Neuronal stem cell (in vitro differentiated cells): Measurements from ENCODE around the gene GABRA1. TPM values are rescaled to one million over a fixed set of nuclear protein-coding genes. Genes with fewer than 3 reads are reported as not detected.
A peak's percentile ranks its signal among the peaks of the same experiment; 100 is the strongest.

ENCODE experiments used
- DNase-seq: peaks from one replicate; pipeline ENCODE4 v3.0.0-alpha.2; 2013; ENCODE audit warnings: low spot score
- H2AFZ ChIP-seq: one replicate; pipeline ENCODE4 v1.6.1; 2013; ENCODE audit warnings: mild to moderate bottlenecking, low read length, inconsistent platforms
- H2AK5ac ChIP-seq: 2 replicates; pipeline ENCODE4 v1.6.1; 2013; ENCODE audit warnings: low read depth, mild to moderate bottlenecking, inconsistent platforms, low read length, moderate library complexity, mixed read lengths
- H2BK120ac ChIP-seq: 2 replicates; pipeline ENCODE4 v1.6.1; 2013; ENCODE audit warnings: low read depth, mild to moderate bottlenecking, inconsistent platforms, low read length, moderate library complexity, mixed read lengths
- H2BK12ac ChIP-seq: one replicate; pipeline ENCODE4 v1.6.1; 2013; ENCODE audit warnings: low read length, inconsistent platforms
- H2BK15ac ChIP-seq: 2 replicates; pipeline ENCODE4 v1.6.1; 2013; ENCODE audit warnings: mild to moderate bottlenecking, low read length, inconsistent platforms, mixed read lengths
- H2BK5ac ChIP-seq: one replicate; pipeline ENCODE4 v1.6.1; 2013; ENCODE audit warnings: inconsistent platforms, mild to moderate bottlenecking, low read length, moderate library complexity
- H3K14ac ChIP-seq: one replicate; pipeline ENCODE4 v1.6.1; 2013; ENCODE audit warnings: low read length, inconsistent platforms
- H3K18ac ChIP-seq: 2 replicates; pipeline ENCODE4 v1.6.1; 2013; ENCODE audit warnings: low read length, inconsistent platforms
- H3K23ac ChIP-seq: 2 replicates; pipeline ENCODE4 v1.6.1; 2013; ENCODE audit warnings: low read depth, mild to moderate bottlenecking, mixed read lengths, low read length, inconsistent platforms; ENCODE audit not compliant: poor library complexity
- H3K27ac ChIP-seq: replicated peaks from 3 replicates; pipeline ENCODE4 v1.5.1; 2013; ENCODE audit warnings: low read length, inconsistent platforms
- H3K27me3 ChIP-seq, 3 experiments: 2 replicates each; pipeline ENCODE4 v1.6.1; 2013; ENCODE audit warnings: low read length in 3 of 3, mild to moderate bottlenecking in 2 of 3, inconsistent platforms in 1 of 3, low read depth in 1 of 3, mixed read lengths in 1 of 3, moderate library complexity in 1 of 3; ENCODE audit not compliant: control insufficient read depth in 3 of 3, insufficient read depth in 3 of 3
- H3K36me3 ChIP-seq, 2 donors: replicated peaks in 1 of 2; 2 replicates each; pipeline ENCODE4 v1.6.1; 2013; ENCODE audit warnings: low read length in 2 of 2; ENCODE audit not compliant: control insufficient read depth in 2 of 2, insufficient read depth in 2 of 2
- H3K4ac ChIP-seq: 2 replicates; pipeline ENCODE4 v1.6.1; 2013; ENCODE audit warnings: inconsistent platforms, mild to moderate bottlenecking, low read length, moderate library complexity
- H3K4me1 ChIP-seq, 2 donors: 1 replicate in 1 of 2; 2 replicates in 1 of 2; pipeline ENCODE4 v1.6.1; 2013; ENCODE audit warnings: low read length in 2 of 2, low read depth in 1 of 2; ENCODE audit not compliant: control insufficient read depth in 2 of 2, insufficient read depth in 1 of 2
- H3K4me2 ChIP-seq: one replicate; pipeline ENCODE4 v1.6.1; 2013; ENCODE audit warnings: mild to moderate bottlenecking, low read length, inconsistent platforms; ENCODE audit not compliant: insufficient read depth, poor library complexity, severe bottlenecking
- H3K4me3 ChIP-seq, 2 donors: 2 replicates each; pipeline ENCODE4 v1.5.1; 2013; ENCODE audit warnings: low read length in 2 of 2, mild to moderate bottlenecking in 2 of 2, inconsistent platforms in 1 of 2, moderate library complexity in 1 of 2
- H3K79me1 ChIP-seq: one replicate; pipeline ENCODE4 v1.6.1; 2013; ENCODE audit warnings: low read depth, mild to moderate bottlenecking, inconsistent platforms, low read length, moderate library complexity
- H3K9ac ChIP-seq: one replicate; pipeline ENCODE4 v1.6.1; 2013; ENCODE audit warnings: mild to moderate bottlenecking, low read depth, low read length, inconsistent platforms; ENCODE audit not compliant: poor library complexity
- H3K9me3 ChIP-seq, 2 donors: replicated peaks in 1 of 2; 2 replicates each; pipeline versions ENCODE3 to v1.6.1; 2013; ENCODE audit warnings: low read length in 2 of 2, mild to moderate bottlenecking in 2 of 2, inconsistent platforms in 1 of 2, low read depth in 1 of 2, mixed read lengths in 1 of 2, moderate library complexity in 1 of 2; ENCODE audit not compliant: control insufficient read depth in 2 of 2, insufficient read depth in 1 of 2
- H4K8ac ChIP-seq: one replicate; pipeline ENCODE4 v1.6.1; 2013; ENCODE audit warnings: low read depth, mild to moderate bottlenecking, inconsistent platforms, low read length, moderate library complexity
- H4K91ac ChIP-seq: one replicate; pipeline ENCODE4 v1.6.1; 2013; ENCODE audit warnings: low read length, low read depth, mild to moderate bottlenecking, inconsistent platforms; ENCODE audit not compliant: poor library complexity
- WGBS, 2 donors: extraction: QIAGEN DNeasy Blood & Tissue Kit; methylation state at CpG; one replicate each; pipeline ENCODE4 v1.1.7; 2013; ENCODE audit warnings: missing lambda C conversion rate in 2 of 2, mixed read lengths in 1 of 2; ENCODE audit not compliant: insufficient read length in 2 of 2, insufficient replicate concordance in 1 of 2; ENCODE audit errors: extremely low coverage in 2 of 2; 5-methylcytosine and 5-hydroxymethylcytosine counted together
- polyA plus RNA-seq, 2 experiments: library from polyadenylated mRNA; stranded (reverse); fragments of 200-250 nt; gene quantifications; one replicate each; pipeline ENCODE4 v1.2.3, GENCODE V29; 2013

GABRA1 gene
- polyA plus RNA-seq (2013, experiment 1 of 2), result not detected
- polyA plus RNA-seq (2013, experiment 2 of 2), result not detected

- H2AFZ ChIP-seq, result peak within 1 kb of the TSS; percentile 53
- no peak within 1 kb of the TSS for H2BK5ac ChIP-seq
- no peak within 1 kb of the TSS for H3K9ac ChIP-seq
- no CpG with 5 or more reads among the region's 16 CpGs for WGBS, 2 donors
- H3K4ac ChIP-seq, result no peak within 1 kb of the TSS
- H2AK5ac ChIP-seq, result no peak within 1 kb of the TSS
- H3K27ac ChIP-seq, result no peak within 1 kb of the TSS
- H2BK15ac ChIP-seq, result no peak within 1 kb of the TSS
- no peak within 1 kb of the TSS for H3K4me3 ChIP-seq
- no peak within 1 kb of the TSS for H3K14ac ChIP-seq
- H2BK120ac ChIP-seq, result no peak within 1 kb of the TSS
- no peak within 1 kb of the TSS for H2BK12ac ChIP-seq
- no peak within 1 kb of the TSS for H3K23ac ChIP-seq
- no peak within 1 kb of the TSS for H4K8ac ChIP-seq
- DNase-seq, result peak; percentile 29
- no peaks in the 10 kb centered on the region for H3K79me1 ChIP-seq
- H3K4me2 ChIP-seq, result peak within 1 kb of the TSS; percentile 37
- no peaks in the 10 kb centered on the region for H3K36me3 ChIP-seq
- H4K91ac ChIP-seq, result no peak within 1 kb of the TSS
- peaks cover 0 to 42% (median 18%) of the 10 kb centered on the region in 3 experiments for H3K27me3 ChIP-seq
- H3K9me3 ChIP-seq, result no peaks in the 10 kb centered on the region
- peaks cover 0 to 5% of the 10 kb centered on the region in 2 donors for H3K4me1 ChIP-seq
- no peak within 1 kb of the TSS for H3K18ac ChIP-seq
Measured at GRCh38 chr5:161847941-161848391, at the start of gene GABRA1. TSS of gene GABRA1 (plus strand) at chr5:161848120. CDS start at chr5:161850811, 2,691 bp downstream.

- Histone ChIP-seq H2AFZ (no peak overlapping the region), H3K23ac (no peak overlapping the region), H3K27ac (no peak overlapping the region), H2AK5ac (no peak overlapping the region), H3K4me2 (no peak overlapping the region), H3K4ac (no peak overlapping the region), H3K18ac (no peak overlapping the region), H2BK12ac (no peak overlapping the region), H3K14ac (no peak overlapping the region), H4K91ac (no peak overlapping the region), H3K79me1 (no peaks in the 10 kb centered on the region), H4K8ac (no peak overlapping the region), H2BK15ac (no peak overlapping the region), H3K27me3 (no peaks in the 10 kb centered on the region), H3K4me1 (no peaks in the 10 kb centered on the region), H3K9me3 (no peaks in the 10 kb centered on the region), H3K36me3 (no peaks in the 10 kb centered on the region), H3K9ac (no peak overlapping the region), H3K4me3 (no peak overlapping the region), H2BK120ac (no peak overlapping the region), H2BK5ac (no peak overlapping the region)
- DNase-seq, result no peak
- WGBS, 2 donors, result no CpG with 5 or more reads among the region's 3 CpGs
Measured at GRCh38 chr5:161799316-161799715, 48.6 kb upstream of the GABRA1 start.

GRCh38 chr5:161804263-161804662, 43.7 kb upstream of the GABRA1 start:
- Histone ChIP-seq H2BK15ac (no peak overlapping the region), H3K4me1 (no peaks in the 10 kb centered on the region), H4K8ac (no peak overlapping the region), H3K27ac (no peak overlapping the region), H2AFZ (no peak overlapping the region), H3K9ac (no peak overlapping the region), H3K14ac (no peak overlapping the region), H2AK5ac (no peak overlapping the region), H3K4me3 (no peak overlapping the region), H4K91ac (no peak overlapping the region), H2BK120ac (no peak overlapping the region), H2BK12ac (no peak overlapping the region), H3K4ac (no peak overlapping the region), H2BK5ac (no peak overlapping the region), H3K79me1 (no peaks in the 10 kb centered on the region), H3K9me3 (no peaks in the 10 kb centered on the region), H3K4me2 (no peak overlapping the region), H3K27me3 (no peaks in the 10 kb centered on the region), H3K36me3 (no peaks in the 10 kb centered on the region), H3K18ac (no peak overlapping the region), H3K23ac (no peak overlapping the region)
- no peak for DNase-seq
- WGBS, 2 donors, result no CpG with 5 or more reads among the region's 1 CpG

GRCh38 chr5:161846746-161847145, 1.2 kb upstream of the GABRA1 start:
- H3K27me3 ChIP-seq, result peaks cover 0 to 42% (median 18%) of the 10 kb centered on the region in 3 experiments
- H3K23ac ChIP-seq, result no peak overlapping the region
- H2BK15ac ChIP-seq, result no peak overlapping the region
- no peak overlapping the region for H3K27ac ChIP-seq
- H3K4ac ChIP-seq, result no peak overlapping the region
- H3K9ac ChIP-seq, result no peak overlapping the region
- H2BK5ac ChIP-seq, result no peak overlapping the region
- H2AK5ac ChIP-seq, result no peak overlapping the region
- no peak overlapping the region for H2BK120ac ChIP-seq
- no peak overlapping the region for H3K4me3 ChIP-seq
- WGBS, 2 donors, result no CpG with 5 or more reads among the region's 5 CpGs
- H3K9me3 ChIP-seq, result no peaks in the 10 kb centered on the region
- no peak overlapping the region for H4K91ac ChIP-seq
- no peak overlapping the region for H4K8ac ChIP-seq
- peak; percentile 63 for DNase-seq
- no peaks in the 10 kb centered on the region for H3K79me1 ChIP-seq
- no peak overlapping the region for H3K14ac ChIP-seq
- no peaks in the 10 kb centered on the region for H3K36me3 ChIP-seq
- H3K4me1 ChIP-seq, result peaks cover 0 to 5% of the 10 kb centered on the region in 2 donors
- no peak overlapping the region for H3K18ac ChIP-seq
- H3K4me2 ChIP-seq, result no peak overlapping the region
- H2BK12ac ChIP-seq, result no peak overlapping the region
- H2AFZ ChIP-seq, result no peak overlapping the region
